ENCODE data around the gene SNX25. TPM values are rescaled to one million over a fixed set of nuclear protein-coding genes. Genes with fewer than 3 reads are reported as not detected.
"Not testable (repeated sequence)": the region's sequence is repeated elsewhere in the genome, so short reads cannot be mapped to it uniquely, and the experiment has no call there.

Gene SNX25
- total and polyA plus RNA-seq, 7 donors = 5.3 to 13.0 (median 9.8) TPM

- Histone ChIP-seq H3K36me3 (ENCODE audit: insufficient read depth in 1 of 2, low read depth in 1 of 2) (no peaks in the 10 kb centered on the region), H3K9me3 (no peaks in the 10 kb centered on the region), H3K4me3 (peak within 1 kb of the TSS; percentile 93), H3K27ac (peak within 1 kb of the TSS; percentile 99), H3K4me1 (peaks cover 14% of the 10 kb centered on the region), H3K27me3 (ENCODE audit: insufficient read depth in 3 of 3, low read length in 2 of 3) (no peaks in the 10 kb centered on the region)
- ATAC-seq (peak; percentile 88 to 92 (median 90)), DNase-seq (peak; percentile 94)
- TF ChIP-seq, protein P1, sequence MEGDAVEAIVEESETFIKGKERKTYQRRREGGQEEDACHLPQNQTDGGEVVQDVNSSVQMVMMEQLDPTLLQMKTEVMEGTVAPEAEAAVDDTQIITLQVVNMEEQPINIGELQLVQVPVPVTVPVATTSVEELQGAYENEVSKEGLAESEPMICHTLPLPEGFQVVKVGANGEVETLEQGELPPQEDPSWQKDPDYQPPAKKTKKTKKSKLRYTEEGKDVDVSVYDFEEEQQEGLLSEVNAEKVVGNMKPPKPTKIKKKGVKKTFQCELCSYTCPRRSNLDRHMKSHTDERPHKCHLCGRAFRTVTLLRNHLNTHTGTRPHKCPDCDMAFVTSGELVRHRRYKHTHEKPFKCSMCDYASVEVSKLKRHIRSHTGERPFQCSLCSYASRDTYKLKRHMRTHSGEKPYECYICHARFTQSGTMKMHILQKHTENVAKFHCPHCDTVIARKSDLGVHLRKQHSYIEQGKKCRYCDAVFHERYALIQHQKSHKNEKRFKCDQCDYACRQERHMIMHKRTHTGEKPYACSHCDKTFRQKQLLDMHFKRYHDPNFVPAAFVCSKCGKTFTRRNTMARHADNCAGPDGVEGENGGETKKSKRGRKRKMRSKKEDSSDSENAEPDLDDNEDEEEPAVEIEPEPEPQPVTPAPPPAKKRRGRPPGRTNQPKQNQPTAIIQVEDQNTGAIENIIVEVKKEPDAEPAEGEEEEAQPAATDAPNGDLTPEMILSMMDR (IDR thresholded peaks at IDR 0.05) = no peak
- 0 to 1% (median 0%) methylated on average over 54 to 103 of the region's 103 CpGs for WGBS, 3 donors
- intact Hi-C loops (cut with DNase I) = loop anchor here in 1 of 2 donors (10.0 kb wide), 2 partner anchors 191 to 831 kb away; partner anchors contain the start of genes ANKRD37 and LRP2BP
These were observed 5.7 kb upstream of the SNX25 start, which contains the start of gene CFAP97 for GRCh38 chr4:185203486-185204237. Gene CFAP97, minus strand, starts transcription at chr4:185204000. Its CDS starts 12,804 bp downstream, at chr4:185191196.

DNA sequence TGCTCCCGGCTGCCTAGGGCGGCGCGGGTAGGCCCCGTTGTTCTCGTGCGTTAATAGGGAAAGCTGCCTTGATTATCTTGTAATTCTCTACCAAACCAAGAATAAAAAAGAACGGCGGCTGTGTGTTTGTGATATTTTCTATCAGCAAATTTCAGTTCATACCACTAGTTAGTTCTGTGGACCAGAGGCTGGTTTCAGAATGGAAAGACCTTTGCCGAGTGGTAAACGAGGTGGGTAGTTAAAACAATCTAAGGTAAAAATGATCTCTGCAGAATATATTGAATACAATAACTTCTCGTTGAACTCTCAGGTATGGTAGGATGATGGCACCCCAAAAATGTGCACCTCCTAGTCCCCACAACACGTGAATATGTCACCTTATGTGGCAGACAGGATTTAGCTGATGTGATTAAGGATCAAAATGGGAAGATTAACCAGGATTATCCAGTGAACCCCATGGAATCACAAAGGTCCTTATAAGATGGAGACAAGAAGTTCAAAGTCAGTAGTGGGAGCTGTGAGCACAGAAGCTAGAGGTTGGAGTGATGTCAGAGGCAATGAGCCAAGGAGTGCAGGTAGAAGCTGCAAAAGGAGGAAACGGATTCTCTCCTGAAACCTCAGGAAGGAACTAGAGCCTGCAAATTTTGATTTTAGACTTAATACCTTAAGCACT, 5.0 kb upstream of the SNX25 start:
- Histone ChIP-seq H3K9me3 (no peaks in the 10 kb centered on the region), H3K4me1 (peaks cover 14% of the 10 kb centered on the region), H3K27me3 (ENCODE audit: insufficient read depth in 3 of 3, low read length in 2 of 3) (no peaks in the 10 kb centered on the region), H3K27ac (peak overlapping the region; percentile 99), H3K4me3 (peak overlapping the region; percentile 93), H3K36me3 (ENCODE audit: insufficient read depth in 1 of 2, low read depth in 1 of 2) (no peaks in the 10 kb centered on the region)
- DNase-seq (no peak), ATAC-seq (no peak)
- 3 to 8% (median 4%) methylated on average over 14 of the region's 14 CpGs for WGBS, 3 donors
- TF ChIP-seq, protein P1 (IDR thresholded peaks at IDR 0.05) = no peak
- intact Hi-C loops (cut with DNase I) = loop anchor here in 1 of 2 donors (10.0 kb wide), 2 partner anchors 190 to 830 kb away; partner anchors contain the start of genes ANKRD37 and LRP2BP

DNA sequence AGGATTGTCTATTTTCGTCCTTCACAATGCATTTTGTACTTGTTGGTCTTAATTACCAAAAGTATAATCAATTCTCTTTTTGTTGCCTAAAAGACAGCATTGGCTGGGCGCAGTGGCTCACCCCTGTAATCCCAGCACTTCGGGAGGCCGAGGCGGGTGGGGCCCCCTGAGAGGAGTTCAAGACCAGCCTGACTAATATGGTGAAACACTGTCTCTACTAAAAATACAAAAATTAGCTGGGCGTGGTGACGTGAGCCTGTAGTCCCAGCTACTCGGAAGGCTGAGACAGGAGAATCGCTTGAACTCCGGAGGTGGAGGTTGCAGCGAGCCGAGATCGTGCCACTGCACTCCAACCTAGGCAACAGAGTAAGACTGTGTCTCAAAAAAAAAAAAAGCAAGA, 4.3 kb upstream of the SNX25 start:
- DNase-seq; H3K27ac ChIP-seq; H3K4me3 ChIP-seq; H3K36me3 ChIP-seq (ENCODE audit: insufficient read depth in 1 of 2, low read depth in 1 of 2); ATAC-seq; H3K27me3 ChIP-seq (ENCODE audit: insufficient read depth in 3 of 3, low read length in 2 of 3); H3K9me3 ChIP-seq: not testable (repeated sequence)
- intact Hi-C loops (cut with DNase I) = loop anchor here in 1 of 2 donors (10.0 kb wide), 2 partner anchors 190 to 830 kb away; partner anchors contain the start of genes ANKRD37 and LRP2BP
- H3K4me1 ChIP-seq = peaks cover 14% of the 10 kb centered on the region
- 92 to 94% (median 93%) methylated on average over 13 of the region's 13 CpGs for WGBS, 3 donors

DNA sequence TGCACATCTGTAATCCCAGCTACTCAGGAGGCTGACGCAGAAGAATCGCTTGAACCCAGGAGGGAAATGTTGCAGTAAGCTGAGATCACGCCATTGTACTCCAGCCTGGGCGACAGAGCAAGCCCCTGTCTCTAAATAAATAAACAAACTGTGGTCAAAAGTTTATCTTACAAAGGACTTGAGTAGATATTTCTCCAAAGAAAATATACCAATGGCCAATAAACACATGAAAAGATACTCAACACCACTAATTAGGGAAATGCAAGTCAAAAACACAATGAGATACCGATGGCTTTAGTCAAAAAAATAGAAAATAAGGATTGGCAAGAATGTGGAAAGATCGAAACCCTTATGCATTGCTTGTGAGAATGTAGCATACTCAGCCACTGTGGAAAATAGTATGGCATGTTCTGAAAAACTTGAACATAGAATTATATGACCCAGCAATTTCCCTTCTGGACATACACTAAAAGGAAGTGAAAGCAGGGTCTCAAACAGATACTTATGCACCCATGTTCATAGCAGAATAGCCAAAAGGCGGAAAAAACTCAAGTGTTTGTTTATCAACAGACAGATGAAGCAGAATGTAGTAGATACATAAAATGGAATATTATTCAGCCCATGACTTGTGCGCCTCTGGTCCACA, 3.6 kb upstream of the SNX25 start:
- intact Hi-C loops (cut with DNase I) = loop anchor here in 1 of 2 donors (10.0 kb wide), 2 partner anchors 189 to 829 kb away; partner anchors contain the start of genes ANKRD37 and LRP2BP
- no peak overlapping the region for H3K4me3 ChIP-seq
- no peaks in the 10 kb centered on the region for H3K36me3 ChIP-seq (ENCODE audit: insufficient read depth in 1 of 2, low read depth in 1 of 2)
- no peaks in the 10 kb centered on the region for H3K9me3 ChIP-seq
- ATAC-seq (no peak), DNase-seq (no peak)
- no peak overlapping the region for H3K27ac ChIP-seq
- H3K4me1 ChIP-seq = peaks cover 16% of the 10 kb centered on the region
- TF ChIP-seq, protein P1 (IDR thresholded peaks at IDR 0.05) = no peak
- no peaks in the 10 kb centered on the region for H3K27me3 ChIP-seq (ENCODE audit: insufficient read depth in 3 of 3, low read length in 2 of 3)
- WGBS, 3 donors = 95 to 97% (median 97%) methylated on average over 8 of the region's 8 CpGs

Measured in psoas muscle (tissue), 8 donors.